Stomach (tissue), 9 donors: Measurements from ENCODE around the gene BORCS8. TPM values are rescaled to one million over a fixed set of nuclear protein-coding genes. Genes with fewer than 3 reads are reported as not detected.

Experiments
- DNase-seq, 2 donors: peaks; one replicate each; pipeline versions ENCODE4 v3.0.0 to v3.0.0-alpha.2; 2013 to 2019
- H3K27ac ChIP-seq, 5 donors: fragments of 200-600 bp in 4 of 5; sonication (generic) in 4 of 5; one replicate each; pipeline ENCODE4 v1.5.1; 2013 to 2019; ENCODE audit warnings: mild to moderate bottlenecking in 1 of 5, moderate library complexity in 1 of 5
- H3K27me3 ChIP-seq, 3 donors: fragments of 200-600 bp; sonication (generic); one replicate each; pipeline ENCODE4 v1.5.1; 2017 to 2019; ENCODE audit warnings: mixed run types in 1 of 3
- H3K36me3 ChIP-seq, 4 donors: fragments of 200-600 bp; sonication (generic); 1 replicate in 3 of 4; 2 replicates in 1 of 4; pipeline ENCODE4 v1.5.1; 2016 to 2019
- H3K4me1 ChIP-seq, 4 donors: fragments of 200-600 bp; sonication (generic); one replicate each; pipeline ENCODE4 v1.5.1; 2016 to 2019
- H3K4me3 ChIP-seq, 4 donors: fragments of 200-600 bp; sonication (generic) in 3 of 4; one replicate each; pipeline ENCODE4 v1.5.1; 2016 to 2019; ENCODE audit warnings: mild to moderate bottlenecking in 1 of 4
- H3K9me3 ChIP-seq, 4 donors: fragments of 200-600 bp; sonication (generic); one replicate each; pipeline ENCODE4 v1.5.1; 2016 to 2019
- EP300 ChIP-seq: sonication (generic); formaldehyde crosslinking; IDR thresholded peaks from one replicate; pipeline ENCODE4 v1.6.1; 2017; ENCODE audit warnings: antibody characterized with exemption
- POLR2A ChIP-seq, 4 donors: fragments of 450-650 bp; IDR thresholded peaks; one replicate each; pipeline ENCODE4 v1.6.1; 2016; ENCODE audit warnings: antibody characterized with exemption in 4 of 4, control low read depth in 2 of 4, mild to moderate bottlenecking in 1 of 4, moderate library complexity in 1 of 4
- POLR2AphosphoS5 ChIP-seq, 3 donors: sonication (generic); formaldehyde crosslinking; IDR thresholded peaks; one replicate each; pipeline ENCODE4 v1.6.1; 2016; ENCODE audit warnings: antibody characterized with exemption in 3 of 3
- WGBS, 5 donors: extraction: QIAGEN DNeasy Blood & Tissue Kit in 3 of 5; methylation state at CpG; one replicate each; pipeline versions ENCODE4 v1.1.5 to v1.1.7; 2013 to 2018; 5-methylcytosine and 5-hydroxymethylcytosine counted together
- intact Hi-C: fragments of 100-400 bp; cut with DNase I; formaldehyde crosslinking; loops from one replicate; pipeline ENCODE4 v1.15.1; 2023; ENCODE audit warnings: low total_unique reads
- polyA plus RNA-seq, 3 donors: library from polyadenylated mRNA; stranded (reverse); fragments of 200-250 nt; gene quantifications; one replicate each; pipeline ENCODE4 v1.2.3, GENCODE V29; 2013
- total RNA-seq, 5 donors: library from RNA; depleted of rRNA; stranded (reverse); fragments of >200 nt; gene quantifications; one replicate each; pipeline versions ENCODE4 v1.1.0 to v1.2.3, GENCODE V29; 2014 to 2016
- TF ChIP-seq, protein P1 (sequence below), 7 experiments: fragments of 450-650 bp in 4 of 7; fragments of 200-600 bp in 3 of 7; sonication (generic) in 3 of 7; IDR thresholded peaks; one replicate each; pipeline ENCODE4 v1.5.1; 2016 to 2019; ENCODE audit warnings: antibody characterized with exemption in 7 of 7, control low read depth in 2 of 7, mild to moderate bottlenecking in 1 of 7
- donor health status: healthy with polysubstance abuse.
- donor health status: Bipolar disorder and iron deficiency.
- donor health status: healthy.

Gene BORCS8
- total and polyA plus RNA-seq, 8 donors, result 8.3 to 96.9 (median 28.1) TPM

GRCh38 chr19:19169236-19170052 lies 22.5 kb downstream of the BORCS8 start:
- DNase-seq, result no peak
- H3K4me1 ChIP-seq, result peaks cover 8 to 21% (median 14%) of the 10 kb centered on the region in 4 donors
- WGBS, 5 donors, result 72 to 82% (median 76%) methylated on average over 5 to 9 of the region's 9 CpGs
- no peaks in the 10 kb centered on the region for H3K9me3 ChIP-seq
- H3K4me3 ChIP-seq, result peak overlapping the region; percentile 28 to 46 (median 30)
- H3K27me3 ChIP-seq, result peaks cover 0 to 7% (median 0%) of the 10 kb centered on the region in 3 donors
- peaks cover 0 to 4% (median 0%) of the 10 kb centered on the region in 4 donors for H3K36me3 ChIP-seq
- intact Hi-C loops, result no loop called here
- TF ChIP-seq, protein P1, sequence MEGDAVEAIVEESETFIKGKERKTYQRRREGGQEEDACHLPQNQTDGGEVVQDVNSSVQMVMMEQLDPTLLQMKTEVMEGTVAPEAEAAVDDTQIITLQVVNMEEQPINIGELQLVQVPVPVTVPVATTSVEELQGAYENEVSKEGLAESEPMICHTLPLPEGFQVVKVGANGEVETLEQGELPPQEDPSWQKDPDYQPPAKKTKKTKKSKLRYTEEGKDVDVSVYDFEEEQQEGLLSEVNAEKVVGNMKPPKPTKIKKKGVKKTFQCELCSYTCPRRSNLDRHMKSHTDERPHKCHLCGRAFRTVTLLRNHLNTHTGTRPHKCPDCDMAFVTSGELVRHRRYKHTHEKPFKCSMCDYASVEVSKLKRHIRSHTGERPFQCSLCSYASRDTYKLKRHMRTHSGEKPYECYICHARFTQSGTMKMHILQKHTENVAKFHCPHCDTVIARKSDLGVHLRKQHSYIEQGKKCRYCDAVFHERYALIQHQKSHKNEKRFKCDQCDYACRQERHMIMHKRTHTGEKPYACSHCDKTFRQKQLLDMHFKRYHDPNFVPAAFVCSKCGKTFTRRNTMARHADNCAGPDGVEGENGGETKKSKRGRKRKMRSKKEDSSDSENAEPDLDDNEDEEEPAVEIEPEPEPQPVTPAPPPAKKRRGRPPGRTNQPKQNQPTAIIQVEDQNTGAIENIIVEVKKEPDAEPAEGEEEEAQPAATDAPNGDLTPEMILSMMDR (IDR thresholded peaks at IDR 0.05), result no peak
- TF ChIP-seq POLR2A (IDR thresholded peaks at IDR 0.05), result no peak
- no peak for TF ChIP-seq POLR2AphosphoS5 (IDR thresholded peaks at IDR 0.05)
- TF ChIP-seq EP300, result no peak
- no peak overlapping the region for H3K27ac ChIP-seq

- Histone ChIP-seq H3K27ac (no peak overlapping the region), H3K36me3 (peaks cover 0 to 4% (median 0%) of the 10 kb centered on the region in 4 donors), H3K9me3 (no peaks in the 10 kb centered on the region), H3K4me3 (no peak overlapping the region), H3K4me1 (peaks cover 8 to 20% (median 14%) of the 10 kb centered on the region in 4 donors), H3K27me3 (peaks cover 0 to 7% (median 0%) of the 10 kb centered on the region in 3 donors)
- TF ChIP-seq POLR2A (IDR thresholded peaks at IDR 0.05) (no peak), POLR2AphosphoS5 (IDR thresholded peaks at IDR 0.05) (no peak), EP300 (no peak)
- TF ChIP-seq, protein P1 (IDR thresholded peaks at IDR 0.05), result no peak
- intact Hi-C loops, result no loop called here
- no peak for DNase-seq
- 74 to 86% (median 79%) methylated on average over 3 of the region's 3 CpGs for whole genome bisulfite sequencing, 5 donors
Measured at GRCh38 chr19:19167612-19168011, 24.3 kb downstream of the BORCS8 start.

- H3K27ac ChIP-seq, result no peak overlapping the region
- no peaks in the 10 kb centered on the region for H3K9me3 ChIP-seq
- TF ChIP-seq POLR2AphosphoS5 (IDR thresholded peaks at IDR 0.05) (no peak), EP300 (no peak), POLR2A (IDR thresholded peaks at IDR 0.05) (no peak)
- TF ChIP-seq, protein P1 (IDR thresholded peaks at IDR 0.05), result no peak
- no peak for DNase-seq
- H3K4me3 ChIP-seq, result no peak overlapping the region
- WGBS, 5 donors, result 88 to 100% (median 95%) methylated on average over 1 of the region's 1 CpG
- H3K4me1 ChIP-seq, result peaks cover 7 to 9% (median 7%) of the 10 kb centered on the region in 4 donors
- peaks cover 0 to 4% (median 0%) of the 10 kb centered on the region in 4 donors for H3K36me3 ChIP-seq
- intact Hi-C loops, result no loop called here
- peaks cover 0 to 6% (median 0%) of the 10 kb centered on the region in 3 donors for H3K27me3 ChIP-seq
Measured at GRCh38 chr19:19165396-19165795, 26.6 kb downstream of the BORCS8 start.

- H3K27ac ChIP-seq, result no peak overlapping the region
- 84 to 94% (median 93%) methylated on average over 7 of the region's 7 CpGs for WGBS, 5 donors
- intact Hi-C loops, result no loop called here
- no peak overlapping the region for H3K4me3 ChIP-seq
- TF ChIP-seq, protein P1 (IDR thresholded peaks at IDR 0.05), result no peak
- TF ChIP-seq EP300 (no peak), POLR2AphosphoS5 (IDR thresholded peaks at IDR 0.05) (no peak), POLR2A (IDR thresholded peaks at IDR 0.05) (no peak)
- H3K9me3 ChIP-seq, result no peaks in the 10 kb centered on the region
- no peaks in the 10 kb centered on the region for H3K4me1 ChIP-seq
- no peak for DNase-seq
- no peaks in the 10 kb centered on the region for H3K27me3 ChIP-seq
- peaks cover 0 to 4% (median 0%) of the 10 kb centered on the region in 4 donors for H3K36me3 ChIP-seq
Measured at GRCh38 chr19:19162495-19162894, 29.5 kb downstream of the BORCS8 start.
